ENCODE results near the gene LRRC45.
A peak's percentile ranks its signal among the peaks of the same experiment; 100 is the strongest.

Gene LRRC45

GRCh38 chr17:82065638-82066303, 42.7 kb downstream of the LRRC45 start, which contains the start of gene DUS1L:
DUS1L (minus strand) TSS chr17:82065804; CDS start chr17:82065059, 745 bp downstream.
- DNase-seq: peak; percentile 51 to 59

GRCh38 chr17:82070611-82071010, 47.5 kb downstream of the LRRC45 start:
- no peak for DNase-seq

- DNase-seq: no peak
These were observed 49.7 kb downstream of the LRRC45 start for GRCh38 chr17:82072827-82073226.

- no peak for DNase-seq
These were observed 50.3 kb downstream of the LRRC45 start for GRCh38 chr17:82073446-82073845.

GRCh38 chr17:82076018-82076784, 53.1 kb downstream of the LRRC45 start:
- no peak for DNase-seq

- DNase-seq: no peak
These were observed 53.9 kb downstream of the LRRC45 start for GRCh38 chr17:82076785-82077591.

GRCh38 chr17:82077617-82078358, 54.7 kb downstream of the LRRC45 start:
- DNase-seq: no peak

- DNase-seq: no peak
These were observed 55.3 kb downstream of the LRRC45 start for GRCh38 chr17:82078433-82078832.

- DNase-seq: no peak
These were observed 56.0 kb downstream of the LRRC45 start for GRCh38 chr17:82079001-82079677.

- no peak for DNase-seq
These were observed 57.1 kb downstream of the LRRC45 start for GRCh38 chr17:82080048-82080788.

Measured in AML-193 (cell line).